Neural cell (in vitro differentiated cells): ENCODE measurements around the gene SH3BP5L. TPM values are rescaled to one million over a fixed set of nuclear protein-coding genes. Genes with fewer than 3 reads are reported as not detected.

Experiments used
- H2AFZ ChIP-seq: fragments of 200-600, 300-800 bp; sonication (generic), shearing (Covaris generic); 2 replicates; pipeline ENCODE4 v1.6.0; 2014; ENCODE audit warnings: low read depth, mild to moderate bottlenecking, antibody characterized with exemption, low read length, moderate library complexity
- H3F3A ChIP-seq: fragments of 200-600 bp; shearing (Covaris generic); 2 replicates; pipeline ENCODE4 v1.6.1; 2016; ENCODE audit warnings: mild to moderate bottlenecking, moderate library complexity, mixed read lengths, antibody characterized with exemption, low read length; ENCODE audit not compliant: insufficient read depth, poor library complexity, severe bottlenecking
- H3K27ac ChIP-seq: fragments of 200-600, 300-800 bp; sonication (generic), shearing (Covaris generic); 2 replicates; pipeline ENCODE4 v1.5.1; 2014; ENCODE audit warnings: mild to moderate bottlenecking, low read length, moderate library complexity
- H3K27me3 ChIP-seq: fragments of 300-800, 200-600 bp; sonication (generic), shearing (Covaris generic); 2 replicates; pipeline ENCODE4 v1.6.0; 2014; ENCODE audit warnings: mild to moderate bottlenecking, low read depth, low read length, moderate library complexity; ENCODE audit not compliant: insufficient read depth
- H3K36me3 ChIP-seq: fragments of 300-800, 200-600 bp; sonication (generic), shearing (Covaris generic); 2 replicates; pipeline ENCODE4 v1.5.1; 2014; ENCODE audit warnings: mild to moderate bottlenecking, antibody characterized with exemption, low read length, moderate library complexity; ENCODE audit not compliant: insufficient read depth
- H3K4me2 ChIP-seq: fragments of 300-800, 200-600 bp; sonication (generic), shearing (Covaris generic); 2 replicates; pipeline ENCODE4 v1.6.0; 2014; ENCODE audit warnings: mild to moderate bottlenecking, low read length
- H3K4me3 ChIP-seq: fragments of 300-800, 200-600 bp; sonication (generic), shearing (Covaris generic); 2 replicates; pipeline ENCODE4 v1.5.1; 2014; ENCODE audit warnings: mild to moderate bottlenecking, low read length, moderate library complexity
- H3K79me2 ChIP-seq: fragments of 200-600 bp; shearing (Covaris generic); replicated peaks from 2 replicates; pipeline ENCODE4 v1.6.0; 2014; ENCODE audit warnings: mild to moderate bottlenecking, low read length, moderate library complexity; ENCODE audit not compliant: insufficient read depth
- H3K9ac ChIP-seq: fragments of 300-800, 200-600 bp; sonication (generic), shearing (Covaris generic); 2 replicates; pipeline ENCODE4 v1.6.1; 2016; ENCODE audit warnings: mild to moderate bottlenecking, low read length, mixed read lengths
- H3K9me2 ChIP-seq: fragments of 200-600 bp; shearing (Covaris generic); 2 replicates; pipeline ENCODE4 v1.6.1; 2016; ENCODE audit warnings: mild to moderate bottlenecking, low read length, mixed read lengths; ENCODE audit not compliant: insufficient read depth
- H3K9me3 ChIP-seq: fragments of 200-600, 300-800 bp; sonication (generic), shearing (Covaris generic); 2 replicates; pipeline ENCODE4 v1.6.1; 2016; ENCODE audit warnings: mild to moderate bottlenecking, mixed run types, low read length, moderate library complexity, mixed read lengths
- H4K20me1 ChIP-seq: fragments of 200-600 bp; shearing (Covaris generic); 2 replicates; pipeline ENCODE4 v1.6.1; 2016; ENCODE audit warnings: mild to moderate bottlenecking, mixed run types; ENCODE audit not compliant: insufficient read depth
- CTCF ChIP-seq: fragments of 450-650 bp; IDR thresholded peaks from 2 replicates; pipeline ENCODE4 v1.5.1; 2014; ENCODE audit warnings: antibody characterized with exemption, mild to moderate bottlenecking, moderate library complexity; ENCODE audit not compliant: poor library complexity, severe bottlenecking
- EP300 ChIP-seq: fragments of 450-650 bp; conservative IDR thresholded peaks from 2 replicates; pipeline ENCODE4 v1.6.1; 2014; ENCODE audit warnings: antibody characterized with exemption, mild to moderate bottlenecking, moderate library complexity; ENCODE audit not compliant: poor library complexity, severe bottlenecking
- EZH2 ChIP-seq: fragments of 200-600, 300-800 bp; shearing (Covaris generic), sonication (generic); IDR thresholded peaks from 2 replicates; pipeline ENCODE4 v1.6.1; 2014; ENCODE audit warnings: antibody characterized with exemption, low read length, borderline replicate concordance, mild to moderate bottlenecking; ENCODE audit not compliant: insufficient read depth, poor library complexity, severe bottlenecking
- MXI1 ChIP-seq: fragments of 450-650 bp; conservative IDR thresholded peaks from 2 replicates; pipeline ENCODE4 v1.6.1; 2014; ENCODE audit warnings: antibody characterized with exemption, mild to moderate bottlenecking; ENCODE audit not compliant: poor library complexity, severe bottlenecking
- POLR2AphosphoS5 ChIP-seq: IDR thresholded peaks from 2 replicates; pipeline ENCODE4 v1.6.1; 2012
- RAD21 ChIP-seq: fragments of 450-650 bp; conservative IDR thresholded peaks from 2 replicates; pipeline ENCODE4 v1.6.1; 2014; ENCODE audit warnings: antibody characterized with exemption, mild to moderate bottlenecking, moderate library complexity
- REST ChIP-seq: IDR thresholded peaks from 2 replicates; pipeline ENCODE4 v1.6.1; 2012; ENCODE audit warnings: borderline replicate concordance
- SMC3 ChIP-seq: fragments of 450-650 bp; conservative IDR thresholded peaks from 2 replicates; pipeline ENCODE4 v1.6.1; 2014; ENCODE audit warnings: antibody characterized with exemption, mild to moderate bottlenecking, moderate library complexity; ENCODE audit not compliant: poor library complexity
- TAF1 ChIP-seq: IDR thresholded peaks from 2 replicates; pipeline ENCODE4 v1.6.1; 2012; ENCODE audit warnings: low read depth
- polyA plus RNA-seq: library from polyadenylated mRNA; depleted of rRNA; stranded (reverse); fragments of >200 nt; gene quantifications from 2 replicates; pipeline ENCODE4 v1.2.3, GENCODE V29; 2014

SH3BP5L gene
- polyA plus RNA-seq, 1 donor from 2014 or later: 38.6 TPM

- H3K9me3 ChIP-seq: no peaks in the 10 kb centered on the region
- no peaks in the 10 kb centered on the region for H3K79me2 ChIP-seq
- H3K4me2 ChIP-seq: no peak overlapping the region
- TF ChIP-seq SMC3 (no peak), POLR2AphosphoS5 (no peak), REST (no peak), TAF1 (no peak), RAD21 (no peak), MXI1 (no peak), EZH2 (no peak), EP300 (no peak), CTCF (no peak)
- H2AFZ ChIP-seq: no peak overlapping the region
- H3K27me3 ChIP-seq: no peaks in the 10 kb centered on the region
- H3K9me2 ChIP-seq: no peaks in the 10 kb centered on the region
- H4K20me1 ChIP-seq: no peaks in the 10 kb centered on the region
- no peak overlapping the region for H3K27ac ChIP-seq
- no peak overlapping the region for H3K9ac ChIP-seq
- H3K36me3 ChIP-seq: no peaks in the 10 kb centered on the region
- H3F3A ChIP-seq: no peaks in the 10 kb centered on the region
- H3K4me3 ChIP-seq: no peak overlapping the region
These were observed 13.9 kb downstream of the SH3BP5L start for GRCh38 chr1:248811514-248812490.

GRCh38 chr1:248810727-248811513 lies 14.8 kb downstream of the SH3BP5L start:
- no peak for TF ChIP-seq MXI1
- TF ChIP-seq RAD21: no peak
- TF ChIP-seq EZH2: no peak
- no peak for TF ChIP-seq EP300
- no peak for TF ChIP-seq CTCF
- TF ChIP-seq SMC3: no peak
- no peak for TF ChIP-seq REST
- no peak for TF ChIP-seq TAF1
- no peak for TF ChIP-seq POLR2AphosphoS5
- Histone ChIP-seq H4K20me1 (no peaks in the 10 kb centered on the region), H3K27me3 (no peaks in the 10 kb centered on the region), H3K4me2 (no peak overlapping the region), H3K4me3 (no peak overlapping the region), H2AFZ (no peak overlapping the region), H3K79me2 (no peaks in the 10 kb centered on the region), H3K9me3 (no peaks in the 10 kb centered on the region), H3K36me3 (no peaks in the 10 kb centered on the region), H3K27ac (no peak overlapping the region), H3K9ac (no peak overlapping the region), H3K9me2 (no peaks in the 10 kb centered on the region), H3F3A (no peaks in the 10 kb centered on the region)
